Natural killer cell (primary cell): ENCODE measurements around the gene NFKBIB. TPM values are rescaled to one million over a fixed set of nuclear protein-coding genes. Genes with fewer than 3 reads are reported as not detected.
"Not testable (repeated sequence)": the region's sequence is repeated elsewhere in the genome, so short reads cannot be mapped to it uniquely, and the experiment has no call there.

Experiments used
- ATAC-seq, 3 donors: fragments of 150-1000 bp in 2 of 3; fragments of 200-7000 bp in 1 of 3; cut with Tn5 transposase; 1 replicate in 1 of 3; 2 replicates in 2 of 3; pipeline ENCODE4 v1.10.0; 2021; ENCODE audit warnings: mild to moderate bottlenecking in 2 of 3, moderate library complexity in 2 of 3
- DNase-seq, 2 donors: peaks; one replicate each; pipeline versions ENCODE4 v3.0.0 to v3.0.0-alpha.2; 2013 to 2021; ENCODE audit warnings: mixed read lengths in 1 of 2
- H3K27ac ChIP-seq: one replicate; pipeline ENCODE4 v1.5.1; 2013; ENCODE audit warnings: mild to moderate bottlenecking, low read length
- H3K27me3 ChIP-seq: one replicate; pipeline ENCODE4 v1.6.1; 2013; ENCODE audit warnings: low read length; ENCODE audit not compliant: control insufficient read depth, insufficient read depth
- H3K36me3 ChIP-seq: one replicate; pipeline ENCODE4 v1.6.1; 2013; ENCODE audit warnings: low read length; ENCODE audit not compliant: control insufficient read depth, insufficient read depth
- H3K4me1 ChIP-seq: one replicate; pipeline ENCODE4 v1.6.1; 2013; ENCODE audit warnings: low read length; ENCODE audit not compliant: control insufficient read depth, insufficient read depth
- H3K4me3 ChIP-seq: one replicate; pipeline ENCODE4 v1.5.1; 2013; ENCODE audit warnings: low read length
- H3K9me3 ChIP-seq: one replicate; pipeline ENCODE4 v1.6.1; 2013; ENCODE audit warnings: low read length; ENCODE audit not compliant: control insufficient read depth, insufficient read depth
- H3K27ac Mint-ChIP-seq, 2 donors: one replicate each; pipeline ENCODE4 v1.8.0; 2022; ENCODE audit warnings: mild to moderate bottlenecking in 2 of 2, mixed read lengths in 2 of 2, moderate library complexity in 1 of 2
- H3K27me3 Mint-ChIP-seq, 2 donors: one replicate each; pipeline ENCODE4 v1.8.0; 2022; ENCODE audit warnings: low read depth in 2 of 2, mixed read lengths in 2 of 2
- H3K36me3 Mint-ChIP-seq: one replicate; pipeline ENCODE4 v1.8.0; 2022; ENCODE audit warnings: mixed read lengths
- H3K4me1 Mint-ChIP-seq, 2 donors: one replicate each; pipeline ENCODE4 v1.8.0; 2022; ENCODE audit warnings: mixed read lengths in 2 of 2
- H3K4me3 Mint-ChIP-seq: one replicate; pipeline ENCODE4 v1.8.0; 2022; ENCODE audit warnings: mild to moderate bottlenecking, moderate library complexity, mixed read lengths
- H3K9me3 Mint-ChIP-seq, 2 donors: one replicate each; pipeline ENCODE4 v1.8.0; 2022; ENCODE audit warnings: mixed read lengths in 2 of 2
- WGBS: methylation state at CpG from one replicate; pipeline ENCODE4 v1.1.7; 2013; ENCODE audit warnings: missing lambda C conversion rate; ENCODE audit not compliant: insufficient coverage; 5-methylcytosine and 5-hydroxymethylcytosine counted together
- intact Hi-C: fragments of 100-400 bp; cut with micrococcal nuclease; formaldehyde crosslinking; loops from one replicate; pipeline ENCODE4 v1.14.2; 2022
- total RNA-seq, 4 donors: library from RNA; stranded (reverse); fragments of 120-200 nt in 1 of 4; gene quantifications; one replicate each; pipeline versions ENCODE4 v1.2.3 to v1.2.4, GENCODE V29; 2013 to 2022
- TF ChIP-seq, protein P1 (sequence below): fragments of 200-600 bp; IDR thresholded peaks from one replicate; pipeline ENCODE4 v1.8.0; 2022; ENCODE audit warnings: antibody characterized with exemption

The NFKBIB gene
- total RNA-seq, 3 donors from 2014 or later (not counting 1 experiment from before 2014, with no cell fraction given) = 78.0 to 125 (median 118) TPM

DNA sequence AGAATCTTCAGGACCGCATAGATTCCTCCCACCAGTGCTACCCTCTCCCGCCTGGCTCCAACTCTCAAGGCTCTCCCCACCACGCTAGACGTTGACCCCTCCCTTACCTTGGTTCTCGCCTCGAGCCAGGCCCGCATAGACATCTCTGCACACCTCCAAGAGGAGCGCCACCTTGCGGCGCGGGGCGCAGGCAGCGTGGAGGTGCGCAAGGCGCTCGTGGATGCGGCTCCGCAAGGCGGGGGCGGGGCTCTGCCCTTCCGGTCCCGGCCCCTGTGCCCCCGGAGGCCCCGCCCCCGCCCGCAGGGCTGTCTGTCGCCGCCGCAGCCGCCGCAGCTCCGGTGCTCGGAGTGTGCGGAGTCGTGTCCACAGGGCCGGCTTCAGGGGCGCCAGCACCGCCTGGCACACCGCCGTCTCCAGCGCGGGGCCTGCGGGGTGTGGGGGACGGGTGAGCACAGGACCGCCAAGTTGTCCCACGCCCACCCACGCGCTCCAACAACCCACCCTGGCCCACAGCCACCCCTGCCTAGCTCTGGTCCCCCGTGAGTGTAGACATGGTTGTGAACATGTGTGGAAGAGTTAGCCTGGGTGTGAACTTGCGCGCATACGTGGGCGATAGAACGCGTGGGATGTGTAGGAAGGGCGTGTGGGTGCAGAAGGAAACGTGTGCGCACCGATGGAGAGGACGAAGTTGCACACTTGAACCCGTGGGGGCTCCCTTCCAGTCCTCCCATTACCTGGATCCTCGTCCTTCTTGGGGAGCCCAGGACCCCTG is 29.7 kb upstream of the NFKBIB start:
- intact Hi-C loops = loop anchor here (1.0 to 10.0 kb wide), 3 partner anchors 39 to 193 kb away; partner anchors contain the start of gene ECH1
- TF ChIP-seq, protein P1, sequence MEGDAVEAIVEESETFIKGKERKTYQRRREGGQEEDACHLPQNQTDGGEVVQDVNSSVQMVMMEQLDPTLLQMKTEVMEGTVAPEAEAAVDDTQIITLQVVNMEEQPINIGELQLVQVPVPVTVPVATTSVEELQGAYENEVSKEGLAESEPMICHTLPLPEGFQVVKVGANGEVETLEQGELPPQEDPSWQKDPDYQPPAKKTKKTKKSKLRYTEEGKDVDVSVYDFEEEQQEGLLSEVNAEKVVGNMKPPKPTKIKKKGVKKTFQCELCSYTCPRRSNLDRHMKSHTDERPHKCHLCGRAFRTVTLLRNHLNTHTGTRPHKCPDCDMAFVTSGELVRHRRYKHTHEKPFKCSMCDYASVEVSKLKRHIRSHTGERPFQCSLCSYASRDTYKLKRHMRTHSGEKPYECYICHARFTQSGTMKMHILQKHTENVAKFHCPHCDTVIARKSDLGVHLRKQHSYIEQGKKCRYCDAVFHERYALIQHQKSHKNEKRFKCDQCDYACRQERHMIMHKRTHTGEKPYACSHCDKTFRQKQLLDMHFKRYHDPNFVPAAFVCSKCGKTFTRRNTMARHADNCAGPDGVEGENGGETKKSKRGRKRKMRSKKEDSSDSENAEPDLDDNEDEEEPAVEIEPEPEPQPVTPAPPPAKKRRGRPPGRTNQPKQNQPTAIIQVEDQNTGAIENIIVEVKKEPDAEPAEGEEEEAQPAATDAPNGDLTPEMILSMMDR = peak; percentile 95
- H3K4me3 Mint-ChIP-seq = peak overlapping the region; percentile 92
- Histone ChIP-seq H3K4me3 (peak overlapping the region; percentile 68), H3K9me3 (no peaks in the 10 kb centered on the region), H3K27ac (peak overlapping the region; percentile 70), H3K27me3 (no peaks in the 10 kb centered on the region), H3K36me3 (peaks cover 22% of the 10 kb centered on the region), H3K4me1 (peaks cover 41% of the 10 kb centered on the region)
- H3K27ac Mint-ChIP-seq = peak overlapping the region; percentile 80 to 94
- ATAC-seq (peak; percentile 71 to 91 (median 82)), DNase-seq (peak; percentile 86 to 99)
- peaks cover 24 to 41% of the 10 kb centered on the region in 2 donors for H3K4me1 Mint-ChIP-seq
- WGBS = 6% methylated on average over 62 of the region's 62 CpGs
- no peaks in the 10 kb centered on the region for H3K27me3 Mint-ChIP-seq
- no peaks in the 10 kb centered on the region for H3K36me3 Mint-ChIP-seq
- no peaks in the 10 kb centered on the region for H3K9me3 Mint-ChIP-seq

DNA sequence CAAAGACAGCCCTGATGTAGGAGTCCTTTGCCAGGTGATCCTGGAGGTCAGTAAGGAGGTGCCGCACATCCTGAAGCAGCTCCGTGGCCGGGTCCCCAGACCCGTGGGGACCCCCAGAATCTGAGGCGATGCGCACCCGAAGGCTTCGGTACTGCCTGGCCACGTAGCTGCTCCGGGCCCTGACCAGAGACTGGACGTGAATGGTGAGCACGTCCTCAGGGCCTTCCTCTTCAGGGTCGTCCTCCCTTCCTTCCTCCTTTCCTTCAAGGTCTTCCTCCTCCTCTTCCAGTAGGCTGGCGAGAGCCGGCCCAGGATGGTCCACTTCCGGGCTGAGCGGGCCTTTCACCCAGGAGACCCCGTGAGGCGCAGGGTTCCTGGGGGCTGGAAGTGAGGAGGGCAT is 29.2 kb upstream of the NFKBIB start:
- peak overlapping the region; percentile 66 for H3K27ac ChIP-seq
- H3K4me1 ChIP-seq = peaks cover 35% of the 10 kb centered on the region
- Mint-ChIP-seq H3K27ac (peak overlapping the region; percentile 80 to 94), H3K4me3 (peak overlapping the region; percentile 52), H3K36me3 (no peaks in the 10 kb centered on the region), H3K9me3 (no peaks in the 10 kb centered on the region), H3K4me1 (peaks cover 18 to 35% of the 10 kb centered on the region in 2 donors), H3K27me3 (no peaks in the 10 kb centered on the region)
- peaks cover 22% of the 10 kb centered on the region for H3K36me3 ChIP-seq
- no peaks in the 10 kb centered on the region for H3K27me3 ChIP-seq
- ATAC-seq (no peak), DNase-seq (no peak)
- no peaks in the 10 kb centered on the region for H3K9me3 ChIP-seq
- TF ChIP-seq, protein P1 = no peak
- WGBS = 94% methylated on average over 19 of the region's 19 CpGs
- intact Hi-C loops = loop anchor here (1.0 kb wide), 1 partner anchor 39 kb away; the partner anchor contains the start of gene ECH1
- H3K4me3 ChIP-seq = no peak overlapping the region

DNA sequence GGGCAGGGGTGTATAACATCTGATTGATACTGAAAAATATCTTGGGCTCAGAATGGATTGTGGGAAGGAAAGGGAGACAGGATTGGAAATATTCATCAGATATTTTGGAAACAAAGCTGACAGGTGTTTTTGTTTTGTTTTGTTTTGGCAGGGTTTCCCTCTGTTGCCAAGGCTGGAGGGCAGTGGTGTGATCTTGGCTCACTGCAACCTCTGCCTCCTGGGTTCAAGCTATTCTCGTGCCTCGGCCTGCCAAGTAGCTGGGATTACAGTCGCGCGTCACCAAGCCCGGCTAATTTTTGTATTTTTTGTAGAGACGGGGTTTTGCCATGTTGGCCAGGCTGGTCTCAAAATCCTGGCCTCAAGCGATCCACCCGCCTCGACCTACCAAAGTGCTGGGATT is 26.4 kb upstream of the NFKBIB start:
- intact Hi-C loops, DNase-seq, H3K4me3 ChIP-seq, H3K4me3 Mint-ChIP-seq, H3K27ac Mint-ChIP-seq, H3K9me3 ChIP-seq, ATAC-seq, H3K27me3 Mint-ChIP-seq, H3K9me3 Mint-ChIP-seq, H3K36me3 Mint-ChIP-seq, H3K27ac ChIP-seq, H3K27me3 ChIP-seq: not testable (repeated sequence)
- 95% methylated on average over 10 of the region's 10 CpGs for WGBS
- Histone ChIP-seq H3K4me1 (peaks cover 37% of the 10 kb centered on the region), H3K36me3 (peaks cover 22% of the 10 kb centered on the region)
- peaks cover 29 to 50% of the 10 kb centered on the region in 2 donors for H3K4me1 Mint-ChIP-seq

DNA sequence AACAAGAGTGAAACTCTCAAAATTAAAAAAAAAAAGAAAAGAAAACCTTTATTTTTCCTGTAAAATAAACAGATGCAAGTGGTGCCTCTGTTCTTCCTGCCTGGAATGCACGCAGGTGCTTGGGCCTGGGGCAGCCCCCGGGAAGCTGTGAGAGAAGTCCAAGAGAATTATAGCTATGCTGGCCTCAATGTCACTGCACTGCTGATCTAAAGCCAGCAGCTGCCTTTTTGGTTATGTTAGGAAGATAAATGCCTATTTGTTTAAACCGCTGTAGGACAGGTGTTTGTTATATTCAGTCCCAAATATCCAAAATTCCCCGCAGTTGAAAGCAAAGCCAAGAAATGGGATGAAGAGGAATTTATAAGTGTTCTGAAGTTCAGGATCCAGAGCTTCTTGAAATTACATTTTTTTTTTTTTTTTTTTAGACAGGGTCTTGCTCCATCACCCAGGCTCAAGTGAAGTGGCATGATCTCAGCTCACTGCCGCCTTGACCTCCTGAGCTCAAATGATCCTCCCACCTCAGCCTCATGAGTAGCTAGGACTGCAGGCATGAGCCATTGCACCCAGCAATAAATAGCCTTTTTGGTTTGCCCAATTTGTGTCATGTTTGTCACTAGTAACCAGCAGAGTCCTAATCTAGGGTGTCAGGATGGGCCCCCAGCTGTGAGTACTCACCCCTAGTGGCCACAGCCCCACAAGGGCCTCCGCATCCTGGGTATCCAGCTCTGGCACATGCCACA is 23.9 kb upstream of the NFKBIB start:
- H3K9me3 ChIP-seq = no peaks in the 10 kb centered on the region
- H3K4me3 Mint-ChIP-seq = peak overlapping the region; percentile 66
- H3K27ac Mint-ChIP-seq = peak overlapping the region; percentile 94 to 97
- no peaks in the 10 kb centered on the region for H3K9me3 Mint-ChIP-seq
- no peak overlapping the region for H3K4me3 ChIP-seq
- 89% methylated on average over 6 of the region's 6 CpGs for WGBS
- peaks cover 21 to 34% of the 10 kb centered on the region in 2 donors for H3K4me1 Mint-ChIP-seq
- H3K27me3 ChIP-seq = no peaks in the 10 kb centered on the region
- ATAC-seq (peak in 1 of 3 donors; percentile 11), DNase-seq (peak in 1 of 2 donors; percentile 6)
- TF ChIP-seq, protein P1 = no peak
- H3K27ac ChIP-seq = no peak overlapping the region
- H3K4me1 ChIP-seq = peaks cover 29% of the 10 kb centered on the region
- H3K36me3 Mint-ChIP-seq = no peaks in the 10 kb centered on the region
- intact Hi-C loops = no loop called here
- H3K36me3 ChIP-seq = peaks cover 28% of the 10 kb centered on the region
- H3K27me3 Mint-ChIP-seq = no peaks in the 10 kb centered on the region
